ENCODE results near the gene RREB1.

Gene RREB1

GRCh38 chr6:7067305-7067704 is 40.5 kb upstream of the RREB1 start:
- POLR2A ChIA-PET (ENCODE audit: low non-redundant PET): no interaction called here
- CTCF ChIA-PET: interaction anchor here (0.6 to 0.7 kb wide), 3 partner anchors 31 to 99 kb away, joined by 3 to 6 read pairs (median 3); no protein-coding TSS in a partner anchor
- H3K27ac ChIP-seq: no peak overlapping the region
- no peak for TF ChIP-seq CTCF (conservative IDR thresholded peaks at IDR 0.05; ENCODE audit: low read depth)
- no peak for DNase-seq (ENCODE audit: low spot score)

DNA sequence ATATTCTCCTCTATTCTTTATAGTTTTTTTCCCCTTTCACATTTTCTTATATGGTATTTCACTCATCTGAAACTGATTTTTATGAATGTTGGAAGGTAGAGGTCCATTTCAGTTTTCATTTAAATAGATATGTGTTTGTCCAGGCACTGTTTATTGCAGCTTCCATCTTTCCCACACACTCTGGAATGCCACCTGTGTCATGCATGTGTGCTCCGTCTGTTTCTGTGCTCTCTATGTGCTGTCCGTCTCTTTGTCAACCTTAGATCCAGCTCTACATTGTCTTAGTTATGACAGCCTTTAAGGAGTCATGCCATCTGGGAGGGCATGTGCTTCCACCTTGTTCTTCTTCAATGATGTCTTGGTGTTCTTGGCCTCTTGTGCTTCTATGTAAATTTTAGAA is 36.4 kb upstream of the RREB1 start:
- TF ChIP-seq CTCF (conservative IDR thresholded peaks at IDR 0.05; ENCODE audit: low read depth): no peak
- ChIA-PET CTCF (no interaction called here), POLR2A (ENCODE audit: low non-redundant PET) (no interaction called here)
- H3K27ac ChIP-seq: no peak overlapping the region
- DNase-seq (ENCODE audit: low spot score): no peak

DNA sequence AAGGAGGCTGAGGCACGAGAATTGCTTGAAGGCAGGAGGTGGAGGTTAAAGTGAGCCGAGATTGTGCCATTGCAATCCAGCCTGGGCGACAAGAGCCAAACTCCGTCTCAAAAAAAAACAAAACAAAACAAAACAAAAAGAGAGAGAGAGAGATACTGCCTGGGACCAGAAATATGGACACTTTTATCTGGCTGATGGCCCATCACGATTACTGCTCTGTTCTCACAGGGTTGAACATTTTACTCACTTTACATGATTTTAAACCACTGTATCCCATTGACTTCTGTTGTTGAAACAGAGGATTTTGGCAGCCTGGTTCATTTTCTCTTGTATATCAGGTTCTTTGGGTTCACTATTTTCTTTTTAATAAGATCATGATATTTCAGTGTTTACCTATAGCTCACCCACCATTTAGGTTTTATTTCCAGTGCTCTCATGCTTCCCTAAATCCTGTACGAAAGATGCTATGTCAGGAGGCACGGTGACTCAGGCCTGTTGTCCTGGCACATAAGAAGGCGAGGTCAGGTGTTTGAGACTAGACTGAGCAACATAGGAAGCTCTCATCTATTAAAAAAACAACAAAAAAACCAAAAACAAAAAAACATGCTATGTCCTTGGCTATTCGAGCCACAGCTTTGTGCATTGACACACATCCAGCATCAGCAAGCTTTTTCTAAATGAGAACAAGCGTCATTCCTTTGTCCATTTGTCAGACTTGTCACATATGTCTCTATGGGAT is 34.5 kb upstream of the RREB1 start:
- ChIA-PET POLR2A (ENCODE audit: low non-redundant PET) (no interaction called here), CTCF (interaction anchor here (0.6 kb wide), 1 partner anchor 279 kb away, joined by 4 read pairs; no protein-coding TSS in a partner anchor)
- no peak overlapping the region for H3K27ac ChIP-seq
- TF ChIP-seq CTCF (conservative IDR thresholded peaks at IDR 0.05; ENCODE audit: low read depth): no peak
- DNase-seq (ENCODE audit: low spot score): no peak

DNA sequence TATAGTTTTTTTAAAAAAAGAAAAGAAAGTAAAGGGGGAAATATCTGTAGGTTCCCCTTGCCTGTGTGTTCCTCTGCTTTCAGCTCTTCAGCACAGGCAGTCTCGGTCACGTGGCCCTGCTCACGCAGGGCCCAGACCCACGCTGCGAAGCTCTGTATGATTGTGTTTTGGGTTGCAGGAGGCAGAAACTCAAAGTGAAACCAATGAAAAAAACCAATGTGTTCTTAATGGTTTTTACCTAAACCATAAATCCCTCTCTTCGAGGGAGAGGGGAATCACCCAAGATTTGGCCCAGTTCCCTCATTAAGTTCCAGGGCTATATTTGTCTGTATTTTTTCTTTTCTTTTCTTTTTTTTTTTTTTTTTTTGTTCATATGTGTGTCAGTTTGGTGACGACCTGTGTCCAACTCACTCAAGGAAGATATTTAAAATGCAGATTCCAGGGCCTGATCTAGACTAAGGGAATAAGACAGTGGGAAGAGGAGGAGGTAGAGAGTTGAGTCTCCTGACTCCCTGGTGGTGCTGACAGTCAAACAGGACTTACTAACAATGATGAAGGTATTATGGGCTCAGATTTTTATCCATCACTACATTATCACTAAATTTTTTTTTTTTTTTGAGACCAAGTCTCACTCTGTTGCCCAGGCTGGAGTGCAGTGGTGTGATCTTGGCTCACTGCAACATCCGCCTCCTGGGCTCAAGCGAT is 33.8 kb upstream of the RREB1 start:
- H3K27ac ChIP-seq: no peak overlapping the region
- ChIA-PET POLR2A (ENCODE audit: low non-redundant PET) (no interaction called here), CTCF (interaction anchor here (0.6 kb wide), 1 partner anchor 735 kb away, joined by 3 read pairs; no protein-coding TSS in a partner anchor)
- no peak for DNase-seq (ENCODE audit: low spot score)
- no peak for TF ChIP-seq CTCF (conservative IDR thresholded peaks at IDR 0.05; ENCODE audit: low read depth)

DNA sequence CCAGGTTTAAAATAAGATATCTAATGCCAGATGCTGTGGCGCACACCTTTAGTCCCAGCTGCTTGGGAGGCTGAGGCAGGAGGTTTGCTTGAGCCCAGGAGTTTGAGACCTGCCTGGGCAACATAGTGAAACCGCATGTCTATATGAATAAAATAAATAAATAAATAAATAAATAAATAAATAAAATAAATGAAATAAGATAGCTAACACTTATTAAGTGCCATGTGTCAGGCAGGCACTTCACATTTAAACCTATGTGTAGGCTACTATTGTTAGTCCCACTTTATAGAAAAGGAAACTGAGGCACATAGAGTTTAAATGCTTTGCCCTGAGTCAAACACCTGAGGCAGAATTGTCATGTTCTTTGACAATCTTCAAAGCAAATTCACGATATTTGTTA is 32.9 kb upstream of the RREB1 start:
- TF ChIP-seq CTCF (conservative IDR thresholded peaks at IDR 0.05; ENCODE audit: low read depth): no peak
- POLR2A ChIA-PET (ENCODE audit: low non-redundant PET): no interaction called here
- no peak for DNase-seq (ENCODE audit: low spot score)
- no peak overlapping the region for H3K27ac ChIP-seq
- CTCF ChIA-PET: interaction anchor here (0.6 kb wide), 1 partner anchor 735 kb away, joined by 3 read pairs; no protein-coding TSS in a partner anchor

DNA sequence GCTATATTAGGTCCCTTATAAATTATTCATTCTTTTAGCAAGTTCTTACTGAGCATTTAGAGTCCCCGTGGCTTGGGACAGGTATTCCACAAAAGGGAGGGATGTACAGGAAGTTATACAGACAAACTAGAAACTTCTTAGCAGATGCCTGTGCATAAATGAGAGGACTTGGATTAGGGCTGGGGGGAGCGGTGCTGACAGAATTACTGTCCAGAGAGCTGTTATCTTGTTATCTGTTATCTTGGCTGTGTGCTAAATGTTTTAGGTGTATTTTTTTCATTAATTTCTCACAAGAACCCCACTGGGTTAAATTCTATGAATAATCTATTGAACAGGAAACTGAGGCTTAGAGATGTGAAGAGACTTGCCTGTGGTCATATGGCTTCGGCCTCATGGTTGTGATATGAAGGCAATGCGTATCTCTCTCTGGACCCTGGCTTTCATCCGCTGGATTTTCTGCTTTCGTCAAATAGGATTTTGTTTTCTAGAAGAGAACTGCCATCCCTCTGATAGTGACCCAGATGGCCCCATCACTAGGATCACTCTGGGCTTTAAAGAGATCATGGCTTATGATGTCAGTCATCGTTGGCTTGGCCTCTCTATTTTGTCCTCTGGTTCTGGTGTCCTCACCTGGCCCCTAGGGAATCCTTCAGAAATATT is 32.3 kb upstream of the RREB1 start:
- DNase-seq (ENCODE audit: low spot score): no peak
- ChIA-PET POLR2A (ENCODE audit: low non-redundant PET) (no interaction called here), CTCF (no interaction called here)
- no peak for TF ChIP-seq CTCF (conservative IDR thresholded peaks at IDR 0.05; ENCODE audit: low read depth)
- H3K27ac ChIP-seq: no peak overlapping the region
